Trophoblast cell (in vitro differentiated cells and primary cell): ENCODE data around the gene NSG2.

Source experiments
- DNase-seq, 2 donors: peaks; one replicate each; pipeline ENCODE4 v3.0.0-alpha.2; 2016
- H2AFZ ChIP-seq: 2 replicates; pipeline ENCODE4 v1.6.1; 2013; ENCODE audit warnings: low read length, moderate library complexity, mild to moderate bottlenecking; ENCODE audit not compliant: insufficient read depth, poor library complexity
- H2AK5ac ChIP-seq: 2 replicates; pipeline ENCODE4 v1.6.1; 2013; ENCODE audit warnings: mild to moderate bottlenecking, low read length
- H2BK120ac ChIP-seq: 2 replicates; pipeline ENCODE4 v1.6.1; 2013; ENCODE audit warnings: low read length, mild to moderate bottlenecking, moderate library complexity; ENCODE audit not compliant: insufficient read depth, poor library complexity
- H2BK12ac ChIP-seq: 2 replicates; pipeline ENCODE4 v1.6.1; 2013; ENCODE audit warnings: mild to moderate bottlenecking, low read length, moderate library complexity
- H2BK5ac ChIP-seq: 2 replicates; pipeline ENCODE4 v1.6.1; 2013; ENCODE audit warnings: low read length, low read depth, moderate library complexity, mild to moderate bottlenecking; ENCODE audit not compliant: poor library complexity
- H3K14ac ChIP-seq: 2 replicates; pipeline ENCODE4 v1.6.1; 2013; ENCODE audit warnings: mild to moderate bottlenecking, low read length
- H3K18ac ChIP-seq: 2 replicates; pipeline ENCODE4 v1.6.1; 2013; ENCODE audit warnings: mild to moderate bottlenecking, low read length
- H3K23ac ChIP-seq: 2 replicates; pipeline ENCODE4 v1.6.1; 2013; ENCODE audit warnings: low read length
- H3K27ac ChIP-seq: 2 replicates; pipeline ENCODE4 v1.5.1; 2013; ENCODE audit warnings: low read depth, mild to moderate bottlenecking, inconsistent platforms, low read length, moderate library complexity
- H3K27me3 ChIP-seq: 2 replicates; pipeline ENCODE4 v1.6.1; 2013; ENCODE audit warnings: inconsistent platforms, mild to moderate bottlenecking, low read length, moderate library complexity; ENCODE audit not compliant: insufficient read depth
- H3K36me3 ChIP-seq, 2 experiments: 1 replicate in 1 of 2; 2 replicates in 1 of 2; pipeline ENCODE4 v1.6.1; 2013; ENCODE audit warnings: low read length in 2 of 2, mild to moderate bottlenecking in 2 of 2, moderate library complexity in 1 of 2; ENCODE audit not compliant: insufficient read depth in 2 of 2, control insufficient read depth in 1 of 2
- H3K4ac ChIP-seq: 2 replicates; pipeline ENCODE4 v1.6.1; 2013; ENCODE audit warnings: low read depth, mild to moderate bottlenecking, low read length, moderate library complexity
- H3K4me1 ChIP-seq, 2 experiments: 1 replicate in 1 of 2; 2 replicates in 1 of 2; pipeline ENCODE4 v1.6.1; 2013; ENCODE audit warnings: low read length in 2 of 2, mild to moderate bottlenecking in 2 of 2, moderate library complexity in 1 of 2; ENCODE audit not compliant: insufficient read depth in 2 of 2, control insufficient read depth in 1 of 2
- H3K4me2 ChIP-seq: 2 replicates; pipeline ENCODE4 v1.6.1; 2013; ENCODE audit warnings: inconsistent platforms, mild to moderate bottlenecking, low read length, moderate library complexity
- H3K4me3 ChIP-seq: 2 replicates; pipeline ENCODE4 v1.5.1; 2013; ENCODE audit warnings: mild to moderate bottlenecking, low read depth, low read length, inconsistent platforms
- H3K79me1 ChIP-seq: one replicate; pipeline ENCODE4 v1.6.1; 2013; ENCODE audit warnings: low read length
- H3K79me2 ChIP-seq: 2 replicates; pipeline ENCODE4 v1.6.1; 2013; ENCODE audit warnings: low read length, mild to moderate bottlenecking; ENCODE audit not compliant: control insufficient read depth, insufficient read depth, poor library complexity
- H3K9ac ChIP-seq: 2 replicates; pipeline ENCODE4 v1.6.1; 2013; ENCODE audit warnings: mild to moderate bottlenecking, low read length
- H3K9me3 ChIP-seq: 2 replicates; pipeline ENCODE4 v1.6.1; 2013; ENCODE audit warnings: low read depth, mild to moderate bottlenecking, control low read depth, inconsistent platforms, low read length; ENCODE audit not compliant: insufficient read depth
- H4K12ac ChIP-seq: 2 replicates; pipeline ENCODE4 v1.6.1; 2013; ENCODE audit warnings: low read depth, mild to moderate bottlenecking, low read length, moderate library complexity
- H4K8ac ChIP-seq: 2 replicates; pipeline ENCODE4 v1.6.1; 2013; ENCODE audit warnings: low read depth, mild to moderate bottlenecking, low read length, moderate library complexity
- H4K91ac ChIP-seq: one replicate; pipeline ENCODE4 v1.6.1; 2013; ENCODE audit warnings: low read depth, mild to moderate bottlenecking, low read length, moderate library complexity
- WGBS: extraction: QIAGEN DNeasy Blood & Tissue Kit; methylation state at CpG from one replicate; pipeline ENCODE4 v1.1.7; 2013; ENCODE audit warnings: missing lambda C conversion rate; ENCODE audit not compliant: insufficient read length, insufficient coverage; ENCODE audit errors: extremely low coverage; 5-methylcytosine and 5-hydroxymethylcytosine counted together

The NSG2 gene

GRCh38 chr5:174067499-174067898 lies 22.0 kb downstream of the NSG2 start:
- no peak overlapping the region for H2AFZ ChIP-seq
- no peak overlapping the region for H2BK120ac ChIP-seq
- H3K9ac ChIP-seq = no peak overlapping the region
- no peak overlapping the region for H3K14ac ChIP-seq
- no peak for DNase-seq
- no peak overlapping the region for H3K27ac ChIP-seq
- H3K18ac ChIP-seq = no peak overlapping the region
- no peaks in the 10 kb centered on the region for H3K36me3 ChIP-seq
- H3K4me3 ChIP-seq = no peak overlapping the region
- no peak overlapping the region for H3K4me2 ChIP-seq
- peaks cover 4% of the 10 kb centered on the region for H3K9me3 ChIP-seq
- H3K23ac ChIP-seq = no peak overlapping the region
- no peaks in the 10 kb centered on the region for H3K4me1 ChIP-seq
- H3K27me3 ChIP-seq = no peaks in the 10 kb centered on the region
- H4K91ac ChIP-seq = no peak overlapping the region
- no peak overlapping the region for H2BK12ac ChIP-seq
- WGBS = no CpG with 5 or more reads among the region's 1 CpG
- H3K79me2 ChIP-seq = no peaks in the 10 kb centered on the region
- no peaks in the 10 kb centered on the region for H3K79me1 ChIP-seq
- H2BK5ac ChIP-seq = no peak overlapping the region
- no peak overlapping the region for H4K12ac ChIP-seq
- no peak overlapping the region for H3K4ac ChIP-seq
- no peak overlapping the region for H2AK5ac ChIP-seq
- no peak overlapping the region for H4K8ac ChIP-seq

GRCh38 chr5:174071484-174071883 lies 26.0 kb downstream of the NSG2 start:
- Histone ChIP-seq H3K9me3 (peaks cover 4% of the 10 kb centered on the region), H2BK120ac (no peak overlapping the region), H3K79me2 (no peaks in the 10 kb centered on the region), H3K27ac (no peak overlapping the region), H3K36me3 (no peaks in the 10 kb centered on the region), H2BK5ac (no peak overlapping the region), H2AFZ (no peak overlapping the region), H3K14ac (no peak overlapping the region), H3K4me3 (no peak overlapping the region), H4K91ac (no peak overlapping the region), H3K27me3 (no peaks in the 10 kb centered on the region), H3K79me1 (no peaks in the 10 kb centered on the region), H3K18ac (no peak overlapping the region), H3K4me2 (no peak overlapping the region), H2AK5ac (no peak overlapping the region), H3K9ac (no peak overlapping the region), H3K4ac (no peak overlapping the region), H2BK12ac (no peak overlapping the region), H3K4me1 (no peaks in the 10 kb centered on the region), H4K12ac (no peak overlapping the region), H3K23ac (no peak overlapping the region), H4K8ac (no peak overlapping the region)
- no CpG with 5 or more reads among the region's 8 CpGs for WGBS
- no peak for DNase-seq

- no peak overlapping the region for H3K4ac ChIP-seq
- no peak overlapping the region for H4K91ac ChIP-seq
- no peaks in the 10 kb centered on the region for H3K36me3 ChIP-seq
- WGBS = no CpG with 5 or more reads among the region's 3 CpGs
- H3K18ac ChIP-seq = no peak overlapping the region
- no peak overlapping the region for H2BK5ac ChIP-seq
- H3K27ac ChIP-seq = no peak overlapping the region
- no peaks in the 10 kb centered on the region for H3K79me2 ChIP-seq
- no peak overlapping the region for H4K12ac ChIP-seq
- no peak overlapping the region for H3K14ac ChIP-seq
- H3K23ac ChIP-seq = no peak overlapping the region
- no peak for DNase-seq
- no peak overlapping the region for H2BK120ac ChIP-seq
- H3K9ac ChIP-seq = no peak overlapping the region
- no peak overlapping the region for H2AFZ ChIP-seq
- no peak overlapping the region for H2BK12ac ChIP-seq
- H3K27me3 ChIP-seq = no peaks in the 10 kb centered on the region
- H3K4me1 ChIP-seq = no peaks in the 10 kb centered on the region
- peaks cover 4% of the 10 kb centered on the region for H3K9me3 ChIP-seq
- no peak overlapping the region for H3K4me2 ChIP-seq
- no peak overlapping the region for H4K8ac ChIP-seq
- no peak overlapping the region for H3K4me3 ChIP-seq
- no peak overlapping the region for H2AK5ac ChIP-seq
- no peaks in the 10 kb centered on the region for H3K79me1 ChIP-seq
Measured at GRCh38 chr5:174073122-174073660, 27.7 kb downstream of the NSG2 start.

- no CpG with 5 or more reads among the region's 7 CpGs for WGBS
Measured at GRCh38 chr5:174074369-174074768, 28.9 kb downstream of the NSG2 start.

More at GRCh38 chr5:174074369-174074768, 28.9 kb downstream of the NSG2 start:
- Histone ChIP-seq H3K79me2 (no peaks in the 10 kb centered on the region), H3K4ac (no peak overlapping the region), H3K14ac (no peak overlapping the region), H3K18ac (no peak overlapping the region), H2BK12ac (no peak overlapping the region), H2AK5ac (no peak overlapping the region), H3K27me3 (no peaks in the 10 kb centered on the region), H2BK120ac (no peak overlapping the region), H3K23ac (no peak overlapping the region), H4K12ac (no peak overlapping the region), H3K4me1 (no peaks in the 10 kb centered on the region), H2AFZ (no peak overlapping the region), H3K79me1 (no peaks in the 10 kb centered on the region), H4K91ac (no peak overlapping the region), H3K9ac (no peak overlapping the region), H3K4me2 (no peak overlapping the region), H3K9me3 (peaks cover 4% of the 10 kb centered on the region), H2BK5ac (no peak overlapping the region), H3K27ac (no peak overlapping the region), H3K4me3 (no peak overlapping the region), H3K36me3 (no peaks in the 10 kb centered on the region), H4K8ac (no peak overlapping the region)
- no peak for DNase-seq
